Measurements from ENCODE around the gene TANC2. TPM values are rescaled to one million over a fixed set of nuclear protein-coding genes. Genes with fewer than 3 reads are reported as not detected.

The TANC2 gene
- total RNA-seq, 1 experiment from 2014 or later, result 24.2 TPM

DNA sequence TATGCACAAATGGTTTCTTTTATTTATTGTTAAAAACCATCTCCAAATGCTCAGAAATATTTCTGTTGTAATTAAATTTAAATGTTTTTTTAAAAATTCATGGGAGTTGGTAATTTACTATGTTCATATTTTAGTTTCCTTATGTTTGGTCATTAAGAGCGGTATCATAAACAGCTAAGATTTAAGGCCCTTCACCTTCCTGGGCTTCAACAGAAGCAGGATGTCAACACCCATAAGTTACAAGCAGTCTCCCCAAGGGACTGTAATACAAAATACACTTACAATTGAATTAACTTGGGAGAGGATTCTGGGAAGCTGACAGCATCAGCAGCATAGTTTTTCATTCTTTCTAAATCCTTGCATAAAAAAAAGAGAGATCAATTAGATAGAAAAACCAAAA is 30.9 kb upstream of the TANC2 start:
- Histone ChIP-seq H3K27me3 (ENCODE audit: low read length) (no peaks in the 10 kb centered on the region), H3K79me2 (ENCODE audit: low read length) (no peaks in the 10 kb centered on the region), H3F3A (ENCODE audit: low read length, unreplicated experiment) (no peaks in the 10 kb centered on the region), H4K20me1 (ENCODE audit: low read length) (no peaks in the 10 kb centered on the region), H3K9me2 (replicated peaks; ENCODE audit: low read length) (no peaks in the 10 kb centered on the region), H3K27ac (ENCODE audit: low read length) (no peak overlapping the region), H3K9me3 (ENCODE audit: low read length) (no peaks in the 10 kb centered on the region), H3K36me3 (ENCODE audit: low read depth, low read length) (no peaks in the 10 kb centered on the region), H3K9ac (ENCODE audit: low read length) (no peak overlapping the region), H3K4me2 (ENCODE audit: low read length) (no peak overlapping the region), H3K4me1 (ENCODE audit: insufficient read depth, low read length) (no peaks in the 10 kb centered on the region), H3K4me3 (ENCODE audit: low read length) (no peak overlapping the region), H2AFZ (ENCODE audit: low read length) (no peak overlapping the region)
- TF ChIP-seq EZH2phosphoT487 (IDR thresholded peaks at IDR 0.05; ENCODE audit: borderline replicate concordance, low read length) (no peak), EZH2 (IDR thresholded peaks at IDR 0.05; ENCODE audit: low read length, unreplicated experiment) (no peak)
- TF ChIP-seq, protein P1, sequence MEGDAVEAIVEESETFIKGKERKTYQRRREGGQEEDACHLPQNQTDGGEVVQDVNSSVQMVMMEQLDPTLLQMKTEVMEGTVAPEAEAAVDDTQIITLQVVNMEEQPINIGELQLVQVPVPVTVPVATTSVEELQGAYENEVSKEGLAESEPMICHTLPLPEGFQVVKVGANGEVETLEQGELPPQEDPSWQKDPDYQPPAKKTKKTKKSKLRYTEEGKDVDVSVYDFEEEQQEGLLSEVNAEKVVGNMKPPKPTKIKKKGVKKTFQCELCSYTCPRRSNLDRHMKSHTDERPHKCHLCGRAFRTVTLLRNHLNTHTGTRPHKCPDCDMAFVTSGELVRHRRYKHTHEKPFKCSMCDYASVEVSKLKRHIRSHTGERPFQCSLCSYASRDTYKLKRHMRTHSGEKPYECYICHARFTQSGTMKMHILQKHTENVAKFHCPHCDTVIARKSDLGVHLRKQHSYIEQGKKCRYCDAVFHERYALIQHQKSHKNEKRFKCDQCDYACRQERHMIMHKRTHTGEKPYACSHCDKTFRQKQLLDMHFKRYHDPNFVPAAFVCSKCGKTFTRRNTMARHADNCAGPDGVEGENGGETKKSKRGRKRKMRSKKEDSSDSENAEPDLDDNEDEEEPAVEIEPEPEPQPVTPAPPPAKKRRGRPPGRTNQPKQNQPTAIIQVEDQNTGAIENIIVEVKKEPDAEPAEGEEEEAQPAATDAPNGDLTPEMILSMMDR (conservative IDR thresholded peaks at IDR 0.05; ENCODE audit: low read depth, low read length), result no peak
- ChIA-PET POLR2A (ENCODE audit: unreplicated experiment) (no interaction called here), CTCF (interaction anchor here (0.7 kb wide), 1 partner anchor 21 kb away, joined by 5 read pairs; no protein-coding TSS in a partner anchor)
- intact Hi-C loops (cut with micrococcal nuclease), result no loop called here
- ATAC-seq (no peak), DNase-seq (no peak)
- BruUV-seq (replicated peaks), result no TSS peak

DNA sequence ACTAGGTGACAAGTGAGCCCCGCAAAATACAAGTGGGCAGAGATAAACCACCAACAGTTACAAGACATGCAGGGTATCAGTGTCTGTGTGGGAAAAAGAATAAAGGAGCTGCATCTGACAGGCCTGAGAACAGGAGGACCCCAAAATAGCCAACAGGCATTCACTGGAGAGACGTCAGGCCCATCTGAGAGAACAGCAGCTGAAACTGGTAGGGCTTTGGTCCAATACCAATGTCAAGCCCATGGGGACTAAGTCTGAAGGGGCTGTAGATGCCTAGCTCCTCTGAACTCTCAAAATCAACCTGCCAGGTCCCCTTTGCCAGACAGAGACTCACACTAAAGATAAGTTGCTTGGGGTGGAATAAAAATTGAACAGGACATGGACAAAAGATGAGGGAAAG is 30.5 kb upstream of the TANC2 start:
- intact Hi-C loops (cut with micrococcal nuclease), result no loop called here
- ChIA-PET CTCF (no interaction called here), POLR2A (ENCODE audit: unreplicated experiment) (no interaction called here)
- no TSS peak for BruUV-seq (replicated peaks)
- H3K36me3 ChIP-seq (ENCODE audit: low read depth, low read length), result no peaks in the 10 kb centered on the region
- TF ChIP-seq, protein P1 (conservative IDR thresholded peaks at IDR 0.05; ENCODE audit: low read depth, low read length), result no peak
- TF ChIP-seq EZH2 (IDR thresholded peaks at IDR 0.05; ENCODE audit: low read length, unreplicated experiment), result no peak
- no peak for TF ChIP-seq EZH2phosphoT487 (IDR thresholded peaks at IDR 0.05; ENCODE audit: borderline replicate concordance, low read length)
- H3K4me1 ChIP-seq (ENCODE audit: insufficient read depth, low read length), result no peaks in the 10 kb centered on the region
- no peaks in the 10 kb centered on the region for H3K27me3 ChIP-seq (ENCODE audit: low read length)
- H3K9ac ChIP-seq (ENCODE audit: low read length), result no peak overlapping the region
- H3F3A ChIP-seq (ENCODE audit: low read length, unreplicated experiment), result no peaks in the 10 kb centered on the region
- H3K9me3 ChIP-seq (ENCODE audit: low read length), result no peaks in the 10 kb centered on the region
- H4K20me1 ChIP-seq (ENCODE audit: low read length), result no peaks in the 10 kb centered on the region
- H3K27ac ChIP-seq (ENCODE audit: low read length), result no peak overlapping the region
- H3K79me2 ChIP-seq (ENCODE audit: low read length), result no peaks in the 10 kb centered on the region
- H2AFZ ChIP-seq (ENCODE audit: low read length), result no peak overlapping the region
- H3K4me2 ChIP-seq (ENCODE audit: low read length), result no peak overlapping the region
- DNase-seq (no peak), ATAC-seq (no peak)
- no peak overlapping the region for H3K4me3 ChIP-seq (ENCODE audit: low read length)
- H3K9me2 ChIP-seq (replicated peaks; ENCODE audit: low read length), result no peaks in the 10 kb centered on the region

- Histone ChIP-seq H2AFZ (ENCODE audit: low read length) (no peak overlapping the region), H3K9me3 (ENCODE audit: low read length) (peaks cover 11% of the 10 kb centered on the region; the same call in 1 of the 2 replicates), H3K27me3 (ENCODE audit: low read length) (no peaks in the 10 kb centered on the region), H3K4me2 (ENCODE audit: low read length) (no peak overlapping the region), H3K4me3 (ENCODE audit: low read length) (no peak overlapping the region), H3K36me3 (ENCODE audit: low read depth, low read length) (no peaks in the 10 kb centered on the region), H3K4me1 (ENCODE audit: insufficient read depth, low read length) (no peaks in the 10 kb centered on the region), H3K9ac (ENCODE audit: low read length) (no peak overlapping the region), H3F3A (ENCODE audit: low read length, unreplicated experiment) (no peaks in the 10 kb centered on the region), H4K20me1 (ENCODE audit: low read length) (no peaks in the 10 kb centered on the region), H3K27ac (ENCODE audit: low read length) (no peak overlapping the region), H3K9me2 (replicated peaks; ENCODE audit: low read length) (no peaks in the 10 kb centered on the region), H3K79me2 (ENCODE audit: low read length) (no peaks in the 10 kb centered on the region)
- no peak for ATAC-seq
- intact Hi-C loops (cut with micrococcal nuclease), result no loop called here
- CTCF ChIA-PET, result no interaction called here
- DNase-seq, result no peak
- TF ChIP-seq, protein P1 (conservative IDR thresholded peaks at IDR 0.05; ENCODE audit: low read depth, low read length), result no peak
- no peak for TF ChIP-seq EZH2 (IDR thresholded peaks at IDR 0.05; ENCODE audit: low read length, unreplicated experiment)
- no peak for TF ChIP-seq EZH2phosphoT487 (IDR thresholded peaks at IDR 0.05; ENCODE audit: borderline replicate concordance, low read length)
- BruUV-seq (replicated peaks), result no TSS peak
- POLR2A ChIA-PET (ENCODE audit: unreplicated experiment), result no interaction called here
Observed at GRCh38 chr17:62937606-62938005, 28.4 kb upstream of the TANC2 start.
